ENCODE measurements around the gene NKD1. TPM values are rescaled to one million over a fixed set of nuclear protein-coding genes. Genes with fewer than 3 reads are reported as not detected.

The NKD1 gene
- polyA plus RNA-seq, 1 donor, result 11.8 TPM

DNA sequence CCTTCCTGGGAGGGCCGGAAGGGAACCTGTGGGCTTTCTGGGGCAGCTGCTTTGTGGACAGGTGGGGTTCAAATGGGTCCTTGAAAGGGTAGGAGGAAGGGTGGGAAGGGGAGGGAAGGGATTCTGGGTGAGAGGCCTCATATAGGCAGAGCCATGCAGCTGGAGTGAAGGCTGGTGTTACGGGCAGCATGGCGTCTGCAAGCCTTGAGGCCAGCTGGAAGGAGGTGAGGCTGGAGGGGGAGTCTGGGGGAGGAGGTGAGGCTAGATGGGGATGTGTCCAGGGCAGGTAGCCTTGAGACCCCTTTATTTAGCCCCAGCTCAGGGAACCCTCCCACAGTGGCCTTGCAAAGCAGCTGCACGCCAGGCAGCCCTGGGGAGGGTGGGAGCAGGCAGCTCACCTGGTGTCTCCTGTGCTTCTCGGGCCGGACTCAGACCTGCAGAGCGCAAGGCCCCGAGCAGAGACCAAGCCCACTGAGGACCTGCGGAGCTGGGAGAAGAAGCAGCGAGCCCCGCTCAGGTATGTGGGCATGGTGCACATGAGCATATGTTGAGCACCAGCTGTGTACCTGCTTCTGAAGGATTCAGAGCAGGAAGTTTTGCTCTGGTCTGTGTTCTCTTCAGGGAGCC lies 82.3 kb downstream of the NKD1 start:
- DNase-seq, result no peak

DNA sequence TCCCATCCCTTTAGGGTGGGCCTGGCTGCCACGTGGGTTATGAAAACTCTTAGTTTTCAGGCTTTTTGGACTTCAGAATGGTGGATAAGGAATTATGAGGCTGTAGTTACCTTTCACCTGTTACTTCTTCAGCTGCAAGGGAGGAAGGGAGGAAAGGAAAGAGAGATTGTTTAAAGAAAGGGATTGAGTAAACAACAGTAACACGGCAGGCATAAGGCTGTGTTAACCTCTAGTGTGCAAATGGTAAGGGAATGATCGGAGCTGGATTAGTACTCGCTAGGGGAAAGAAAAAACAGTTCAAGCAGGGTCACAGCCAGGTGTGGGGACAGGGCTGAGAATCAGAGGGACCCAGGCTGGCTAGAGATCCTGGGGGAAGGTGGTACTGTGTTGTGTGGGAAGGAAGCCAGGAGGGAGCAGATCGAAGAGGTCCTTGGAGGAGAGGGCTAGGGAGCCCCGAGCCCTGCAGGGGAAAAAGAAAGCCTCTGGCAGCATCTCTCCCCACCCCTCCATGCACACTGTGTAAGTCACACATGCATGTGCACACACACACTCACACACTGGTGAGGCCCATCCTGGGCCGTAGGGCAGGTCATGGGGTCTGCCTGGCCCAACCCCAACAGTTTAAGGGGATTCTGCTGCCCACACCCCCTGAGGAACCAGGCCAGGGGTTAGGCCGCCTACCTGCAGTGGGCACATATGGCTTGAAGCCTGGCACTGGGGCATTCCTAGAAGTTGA lies 83.2 kb downstream of the NKD1 start:
- DNase-seq, result no peak

DNA sequence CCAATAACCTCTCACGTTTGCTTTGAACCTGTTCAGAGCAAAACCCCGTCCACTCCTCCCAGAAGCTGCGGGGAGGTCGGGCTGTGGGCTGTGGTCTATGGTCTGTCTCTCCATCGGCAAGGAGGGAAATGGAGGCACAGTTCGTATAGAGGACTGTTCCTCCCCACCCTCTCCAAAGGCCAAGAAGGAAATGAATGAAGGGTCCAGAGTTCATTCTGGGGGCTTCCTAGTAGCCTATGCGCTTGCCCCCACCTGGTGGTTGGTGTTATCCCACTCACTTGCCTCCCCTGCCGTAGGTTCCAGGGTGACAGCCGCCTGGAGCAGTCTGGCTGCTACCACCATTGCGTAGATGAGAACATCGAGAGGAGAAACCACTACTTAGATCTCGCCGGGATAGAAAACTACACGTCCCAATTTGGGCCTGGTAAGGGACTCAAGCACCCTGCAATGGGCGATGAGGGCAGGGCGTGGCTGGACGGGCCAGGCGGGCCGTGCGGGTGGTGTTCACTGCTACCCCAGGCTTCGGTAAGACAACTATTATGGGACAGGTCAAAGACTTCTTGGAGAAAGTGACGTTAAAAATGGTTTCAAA lies 83.9 kb downstream of the NKD1 start:
- DNase-seq, result no peak

DNA sequence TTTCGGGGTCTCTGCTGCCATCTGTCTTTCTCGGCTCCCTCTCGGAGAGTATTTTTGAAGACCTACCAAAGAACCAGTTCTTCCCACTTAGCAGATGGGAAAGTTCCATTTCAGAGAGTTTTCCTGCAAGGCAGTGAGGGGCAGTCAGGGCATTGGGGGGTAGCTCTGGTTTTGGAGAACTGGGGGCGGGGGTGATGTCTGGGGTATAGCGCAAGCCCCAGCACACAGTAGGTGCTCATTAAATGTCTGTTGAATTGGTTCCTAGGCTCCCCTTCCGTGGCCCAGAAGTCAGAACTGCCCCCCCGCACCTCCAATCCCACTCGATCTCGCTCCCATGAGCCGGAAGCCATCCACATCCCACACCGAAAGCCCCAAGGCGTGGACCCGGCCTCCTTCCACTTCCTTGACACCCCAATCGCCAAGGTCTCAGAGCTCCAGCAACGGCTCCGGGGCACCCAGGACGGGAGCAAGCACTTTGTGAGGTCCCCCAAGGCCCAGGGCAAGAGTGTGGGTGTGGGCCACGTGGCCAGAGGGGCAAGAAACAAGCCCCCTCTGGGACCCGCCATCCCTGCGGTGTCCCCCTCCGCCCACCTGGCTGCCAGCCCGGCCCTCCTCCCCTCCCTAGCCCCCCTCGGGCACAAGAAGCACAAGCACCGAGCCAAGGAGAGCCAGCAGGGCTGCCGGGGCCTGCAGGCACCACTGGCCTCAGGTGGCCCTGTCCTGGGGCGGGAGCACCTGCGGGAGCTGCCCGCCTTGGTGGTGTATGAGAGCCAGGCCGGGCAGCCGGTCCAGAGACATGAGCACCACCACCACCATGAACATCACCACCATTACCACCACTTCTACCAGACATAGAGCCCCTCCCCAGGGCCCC lies 85.0 kb downstream of the NKD1 start:
- no peak for DNase-seq

DNA sequence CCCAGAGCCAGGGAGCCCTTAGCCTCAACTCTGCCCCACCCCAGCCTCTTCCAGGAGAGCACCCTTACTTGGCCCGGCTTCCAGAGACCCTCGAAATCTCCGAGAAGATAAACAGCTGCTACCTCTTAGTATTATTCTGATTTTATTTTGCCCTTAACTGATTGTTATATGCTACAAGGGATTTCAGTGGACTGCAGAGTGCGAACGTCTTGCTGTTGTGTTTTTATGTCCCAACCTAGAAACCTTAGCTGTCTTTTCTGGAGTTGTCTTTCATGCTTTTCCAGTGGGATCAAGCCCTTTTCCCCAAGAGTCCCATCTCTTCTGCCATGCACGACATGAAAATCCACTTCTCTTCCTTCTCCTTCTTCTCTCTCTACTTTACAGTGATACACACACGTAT lies 85.9 kb downstream of the NKD1 start:
- DNase-seq, result no peak

DNA sequence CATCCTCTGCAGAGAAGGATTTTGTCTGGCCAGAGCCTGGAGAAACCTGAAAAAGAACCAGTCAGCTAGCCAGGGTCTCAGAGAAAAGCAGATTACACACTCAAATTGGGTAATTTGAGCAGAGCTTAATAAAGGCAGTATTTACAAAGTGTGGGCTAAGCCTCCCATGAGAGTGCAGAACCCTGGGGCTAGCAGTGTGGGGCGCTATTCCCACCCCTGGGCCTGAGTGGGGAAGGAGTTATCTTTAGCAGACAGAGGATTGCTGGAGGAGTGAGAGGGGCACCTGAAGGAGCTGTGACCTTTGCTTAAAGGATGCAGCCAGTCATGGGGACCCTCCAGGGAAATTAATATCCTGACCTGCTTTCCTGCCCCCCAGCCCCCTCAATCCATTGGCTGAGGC lies 86.8 kb downstream of the NKD1 start:
- DNase-seq, result no peak

DNA sequence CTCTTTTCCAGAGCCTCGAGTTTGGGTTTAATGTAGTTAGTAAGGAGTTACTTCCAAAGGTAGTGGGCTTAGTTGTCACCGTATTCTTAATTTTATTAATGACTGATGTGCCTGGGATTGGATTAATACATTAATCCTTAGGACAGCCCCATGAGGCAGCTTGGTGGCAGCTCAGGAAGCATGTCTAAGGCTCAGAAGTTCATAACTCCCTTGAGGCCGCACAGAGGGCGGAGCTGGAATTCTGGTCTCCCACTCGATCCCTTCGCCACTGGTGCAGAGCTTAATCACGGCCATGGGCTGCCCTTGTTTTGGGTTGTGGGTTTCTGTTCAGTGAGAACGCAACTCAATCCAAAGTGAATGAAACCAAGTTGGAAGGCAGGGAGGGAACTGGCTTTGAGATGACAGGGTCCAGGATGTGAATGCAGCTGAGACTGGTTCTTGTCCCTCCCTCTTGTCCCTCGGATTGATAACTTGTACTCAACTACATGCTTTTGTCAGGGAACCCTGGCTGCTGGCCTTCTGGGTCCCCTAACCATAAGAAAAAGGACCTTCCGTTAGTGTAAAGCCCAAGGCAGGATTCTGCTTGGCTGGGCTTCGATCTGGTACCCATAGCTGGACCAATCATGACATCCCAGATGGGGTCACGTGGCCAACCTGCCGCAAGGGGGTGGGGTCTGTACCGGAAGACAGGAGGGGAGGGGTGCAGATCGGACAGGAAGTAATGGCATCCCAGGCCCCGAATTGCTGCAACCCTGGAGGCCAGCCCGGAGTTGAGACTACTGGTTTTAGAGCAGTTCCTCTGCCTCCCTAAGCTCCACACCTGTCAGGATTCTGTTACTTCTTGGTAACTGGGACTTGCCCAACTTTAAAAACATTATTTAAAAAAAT lies 87.6 kb downstream of the NKD1 start:
- DNase-seq, result no peak

DNA sequence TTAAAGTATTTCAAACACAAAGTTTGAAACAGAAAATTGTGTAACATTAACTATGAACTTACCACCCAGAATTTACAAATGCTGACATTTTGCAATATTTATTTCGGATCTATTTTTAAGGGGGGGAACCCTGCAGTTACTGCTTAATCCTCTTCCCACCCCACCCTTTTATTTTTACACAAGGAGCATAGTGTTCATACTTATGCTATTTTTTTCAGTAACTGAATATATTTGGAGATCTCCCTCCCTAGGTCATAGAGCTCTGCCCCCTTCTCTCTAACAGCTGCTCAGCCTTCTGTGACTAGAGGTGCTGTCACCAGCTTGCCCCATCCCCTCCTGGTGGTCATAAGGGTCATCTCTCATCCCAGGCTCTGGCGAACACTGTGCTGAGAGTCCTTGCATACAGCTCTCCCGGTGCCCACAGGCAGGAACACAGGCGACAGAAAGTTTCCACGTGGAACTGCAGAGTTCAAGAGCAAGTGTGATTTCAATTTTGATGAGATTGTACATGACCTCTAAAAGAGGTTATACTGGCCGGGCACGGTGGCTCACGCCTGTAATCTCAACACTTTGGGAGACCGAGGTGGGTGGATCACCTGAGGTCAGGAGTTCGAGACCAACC lies 88.7 kb downstream of the NKD1 start:
- no peak for DNase-seq

DNA sequence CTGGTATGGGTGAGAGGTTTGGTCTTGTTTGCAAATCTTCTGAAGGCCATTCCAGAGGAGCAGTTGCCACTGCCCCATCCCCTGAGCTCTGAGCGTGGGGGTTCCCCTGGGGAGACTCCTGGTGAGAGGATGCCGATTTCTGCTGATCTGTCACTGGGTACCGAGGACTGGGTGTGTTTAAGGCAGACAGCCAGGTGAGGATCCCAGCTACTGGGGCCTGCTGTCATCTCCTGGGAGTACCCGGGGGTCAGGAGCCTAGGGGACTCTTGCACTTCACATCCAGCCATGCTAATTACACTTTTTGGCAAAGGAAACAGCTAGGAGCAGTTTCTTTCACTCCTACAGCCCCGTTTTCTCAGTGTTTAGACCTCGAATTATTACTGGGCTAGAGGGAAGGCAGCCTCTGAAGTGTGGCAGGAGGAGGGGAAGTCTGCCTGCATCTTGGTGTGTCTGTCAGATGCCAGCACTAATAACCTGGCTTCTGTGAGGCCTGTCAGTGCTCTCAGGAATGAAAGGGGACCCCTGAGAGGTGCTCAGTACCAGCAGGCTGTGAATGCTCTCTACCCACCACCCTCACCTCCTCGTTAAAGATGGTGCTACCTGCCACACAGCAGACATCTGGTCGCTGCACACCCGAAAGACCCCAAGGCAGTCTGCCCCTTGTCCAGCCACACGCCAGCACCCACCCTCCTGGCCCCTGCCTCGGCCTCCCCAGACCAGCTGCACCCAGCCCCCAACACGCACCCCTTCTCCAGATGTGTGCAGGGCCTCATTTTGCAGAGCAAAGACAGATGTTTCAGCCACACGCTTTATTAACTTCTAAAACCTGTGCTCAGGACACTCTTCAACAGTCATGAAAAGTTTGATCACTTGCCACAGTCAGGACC lies 89.8 kb downstream of the NKD1 start:
- DNase-seq, result no peak

DNA sequence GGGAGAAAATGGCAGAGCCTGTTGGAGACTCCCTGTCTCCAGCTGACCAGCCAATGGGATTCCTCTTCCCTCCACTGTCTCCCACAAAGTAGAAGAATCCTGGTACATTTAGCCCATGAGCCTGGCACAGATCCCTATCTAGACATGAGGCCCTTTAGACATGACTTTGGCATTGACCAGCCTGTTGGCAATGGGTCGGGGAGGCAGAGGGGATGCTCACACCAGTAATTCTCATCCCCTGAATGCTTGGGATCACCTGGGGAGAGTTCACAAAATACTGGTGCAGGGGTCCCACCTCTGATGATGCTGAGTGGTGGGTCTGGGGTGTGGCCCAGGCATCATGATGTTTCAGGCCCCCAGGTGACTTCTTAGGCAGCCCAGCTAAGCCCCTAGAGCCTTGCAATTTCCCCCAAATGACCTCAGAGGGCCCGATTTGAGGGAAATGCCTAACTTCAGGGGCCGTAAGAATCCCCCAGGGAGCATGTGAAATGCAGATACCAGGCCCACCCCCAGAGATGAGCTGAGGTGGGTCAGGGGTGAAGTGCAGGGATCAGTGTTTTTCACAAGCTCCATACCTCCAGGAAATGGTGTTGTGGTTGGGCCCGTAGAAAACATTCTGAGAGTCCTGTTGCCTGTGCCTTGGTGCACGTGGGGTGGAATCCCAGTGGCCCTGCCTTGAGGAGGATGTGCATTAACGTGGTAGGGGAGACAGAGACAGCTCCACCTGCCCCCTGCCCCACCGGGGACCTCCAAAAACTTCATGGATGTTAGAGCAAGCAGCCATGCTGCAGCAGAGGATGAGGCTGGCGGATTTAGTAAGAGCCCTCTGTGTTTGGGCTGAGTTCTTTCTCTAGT lies 90.8 kb downstream of the NKD1 start:
- no peak for DNase-seq

DNA sequence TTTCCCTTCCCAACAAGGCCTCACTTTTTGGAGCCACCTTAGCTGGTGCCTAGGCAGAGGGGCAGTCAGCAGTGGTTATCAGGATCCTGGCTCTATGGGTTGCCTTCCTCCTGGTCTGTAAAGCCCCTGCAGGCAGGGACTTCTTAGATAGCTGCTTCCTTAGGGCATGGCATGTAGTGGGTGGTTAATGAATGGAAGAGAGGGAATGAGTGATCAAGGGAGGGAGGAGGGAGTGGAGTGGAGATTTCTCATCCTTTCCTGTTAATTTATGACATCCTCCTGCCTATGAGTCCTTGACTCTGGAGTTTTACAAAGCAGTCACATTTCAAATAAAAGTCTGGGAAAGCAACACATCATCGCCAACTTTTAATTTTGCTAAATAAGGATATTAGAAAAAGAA lies 92.2 kb downstream of the NKD1 start:
- no peak for DNase-seq

DNA sequence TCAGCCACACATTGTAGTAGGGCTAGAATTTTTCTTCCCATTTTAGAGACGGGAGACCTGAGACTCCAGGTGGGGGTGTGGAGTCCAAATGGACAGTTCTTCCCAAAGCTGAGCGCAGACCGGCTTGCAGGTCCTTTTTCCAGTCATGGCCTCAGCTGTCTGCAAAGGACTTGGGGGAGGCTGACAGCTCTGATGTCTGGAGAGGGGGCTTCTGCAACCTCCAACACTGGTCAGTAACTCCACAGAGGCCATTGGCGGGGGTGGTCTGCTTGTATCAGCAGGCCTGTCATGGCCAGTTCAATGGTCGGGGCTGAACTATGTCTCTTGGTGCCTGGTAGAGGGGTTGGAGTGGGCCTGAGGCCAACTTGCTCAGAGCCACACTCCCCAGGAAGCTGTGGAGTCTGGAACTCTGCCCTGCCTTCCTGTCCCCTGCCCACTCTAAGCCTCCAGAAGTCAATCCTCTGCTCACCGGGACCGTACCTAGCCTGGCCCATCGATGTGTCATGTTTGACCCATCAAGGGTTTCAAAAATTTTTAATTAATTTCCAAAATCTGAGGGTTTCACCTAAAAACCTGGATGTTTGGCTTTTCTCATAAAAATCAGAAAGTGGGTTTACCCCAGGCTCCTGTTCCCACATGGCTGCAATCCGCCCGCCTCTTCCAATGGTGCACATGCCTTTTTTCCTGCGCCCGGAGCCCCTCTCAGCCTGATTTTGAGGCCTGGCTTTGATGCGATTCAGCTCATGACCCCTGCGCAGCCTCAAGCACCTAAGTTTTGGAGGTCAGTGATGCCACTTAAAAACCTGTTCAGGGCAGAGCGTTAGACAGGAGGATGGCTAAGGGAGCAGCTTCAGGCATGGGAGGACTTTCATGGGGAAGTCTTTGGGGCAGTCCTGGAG lies 93.0 kb downstream of the NKD1 start:
- no peak for DNase-seq

DNA sequence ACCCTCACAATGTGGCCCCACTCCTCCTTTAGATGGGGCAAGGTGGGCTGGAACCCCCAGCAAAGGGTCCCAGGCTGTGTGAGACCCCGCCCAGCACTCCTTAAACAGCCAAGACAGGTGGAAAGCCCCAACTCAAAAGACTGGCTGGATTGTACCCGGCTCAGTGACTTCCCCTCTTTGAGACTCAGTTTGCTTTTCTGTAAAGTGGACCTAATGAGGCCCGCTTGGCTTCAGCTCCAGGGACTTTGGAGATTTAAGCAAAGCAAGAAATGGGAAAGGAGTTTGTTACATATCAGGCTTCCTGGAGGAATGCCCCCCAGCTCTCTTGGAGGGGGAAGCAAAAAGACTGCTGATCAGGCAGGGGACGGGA lies 93.6 kb downstream of the NKD1 start:
- DNase-seq, result no peak

DNA sequence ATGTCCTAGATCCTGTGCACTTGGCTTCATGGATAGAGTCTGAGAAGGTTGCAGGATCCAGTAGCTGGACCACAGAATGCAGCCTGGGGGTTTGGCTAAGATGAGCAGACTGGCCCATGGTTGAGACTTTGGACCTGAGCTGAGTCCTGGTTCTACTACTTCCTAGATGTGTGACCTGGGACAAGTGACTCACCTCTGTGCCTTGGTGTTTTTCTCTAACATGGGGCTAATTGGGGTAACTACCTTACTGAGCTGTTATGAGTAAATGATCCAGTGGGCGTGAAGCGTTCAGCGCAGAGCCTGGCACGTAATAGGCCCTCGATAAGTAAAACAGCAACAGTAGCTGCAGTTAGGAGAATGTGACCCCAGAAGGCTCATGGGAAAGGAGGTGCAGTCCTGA lies 94.2 kb downstream of the NKD1 start:
- DNase-seq, result no peak

DNA sequence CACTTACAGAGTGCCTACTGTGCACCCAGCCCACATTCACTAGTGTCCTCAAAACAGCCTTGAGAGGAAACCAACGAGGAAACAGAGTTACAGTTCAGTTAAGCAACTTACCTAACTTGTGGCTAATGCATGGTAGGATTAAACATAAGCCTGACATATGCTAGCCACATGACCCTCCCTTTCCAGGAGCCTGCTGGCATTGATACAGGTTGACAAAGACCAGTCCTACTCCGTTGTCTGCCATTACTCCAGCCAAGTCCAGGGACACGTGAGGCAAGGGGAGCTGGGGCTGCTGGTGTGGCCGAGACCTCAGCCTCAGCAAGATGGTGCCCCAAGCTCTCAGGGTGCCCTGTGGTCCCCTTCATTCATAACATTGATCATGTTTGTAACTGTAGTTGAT lies 95.0 kb downstream of the NKD1 start:
- no peak for DNase-seq

DNA sequence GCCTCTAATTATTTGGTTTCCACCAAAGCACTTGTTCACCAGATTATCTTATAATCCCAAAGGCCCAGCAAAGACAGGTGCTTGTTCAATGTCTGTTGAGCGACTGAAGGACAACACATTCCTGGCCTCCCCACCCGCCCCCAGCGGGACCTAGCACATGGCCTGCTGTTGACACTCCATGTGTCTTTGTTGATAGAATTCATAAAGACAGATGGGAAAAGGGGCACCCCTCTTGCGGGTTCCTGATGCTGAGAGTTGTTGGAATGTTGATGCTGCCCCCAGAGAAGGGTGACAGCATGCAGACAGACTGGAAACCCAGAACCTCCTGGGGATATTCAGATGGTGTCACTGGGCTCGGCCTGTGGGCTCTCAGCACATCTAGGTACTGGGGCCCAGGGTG lies 96.0 kb downstream of the NKD1 start:
- DNase-seq, result no peak

DNA sequence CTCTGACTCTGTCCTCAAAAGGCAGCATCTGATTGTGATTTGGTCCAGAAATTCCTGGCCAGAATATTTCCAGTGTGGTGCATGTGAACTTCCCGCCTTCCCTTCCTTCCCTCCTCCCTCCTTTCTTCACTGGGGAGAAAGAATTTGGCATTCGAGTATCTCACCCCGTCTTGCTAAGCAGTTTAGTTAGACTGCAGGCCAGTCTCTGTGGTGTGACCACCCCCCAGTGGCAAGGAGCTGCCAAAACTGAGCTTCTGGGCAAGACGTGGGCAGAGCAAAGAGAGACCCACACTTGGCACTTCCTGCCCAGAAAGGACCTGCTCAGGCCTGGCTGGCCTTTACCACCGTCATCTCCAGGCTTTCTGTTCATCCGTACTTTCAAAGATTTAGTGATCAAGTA lies 96.5 kb downstream of the NKD1 start:
- no peak for DNase-seq

DNA sequence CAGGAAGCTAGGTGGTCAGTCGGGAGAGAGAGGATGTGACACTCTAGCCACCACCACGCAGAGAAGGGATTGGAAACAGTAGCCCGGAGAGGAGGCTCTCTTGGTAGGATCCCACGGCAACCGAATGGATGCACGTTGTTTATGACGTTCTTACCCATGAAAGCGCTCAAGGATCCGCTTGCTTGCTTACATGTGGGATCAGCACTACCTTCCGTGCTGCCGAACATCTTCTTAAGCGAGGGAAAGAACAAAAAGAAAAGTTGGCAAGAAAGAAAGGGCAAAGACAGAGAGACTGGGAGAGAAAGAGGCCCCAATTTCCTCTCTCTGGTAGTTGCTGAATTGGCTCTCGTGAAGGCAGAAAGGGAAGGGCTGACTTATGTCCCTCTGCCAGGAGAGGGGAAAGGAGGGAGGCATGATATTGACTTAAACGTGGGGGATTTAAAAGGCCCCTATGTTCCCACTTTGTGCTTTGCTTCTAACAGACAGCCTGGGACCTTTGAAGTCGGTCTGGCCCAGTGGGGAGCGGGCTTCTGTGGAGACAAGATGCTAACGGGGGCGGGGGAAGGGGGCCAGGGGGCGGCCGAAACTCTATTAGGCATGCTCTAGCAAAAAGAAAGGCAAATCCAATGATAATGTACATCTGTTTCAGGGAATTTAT lies 97.5 kb downstream of the NKD1 start:
- DNase-seq, result no peak

Data from left kidney (tissue), 2 donors.